Measurements from ENCODE around the gene ZNF598. TPM values are rescaled to one million over a fixed set of nuclear protein-coding genes. Genes with fewer than 3 reads are reported as not detected.

ZNF598 gene
- total RNA-seq, 4 donors from 2014 or later: 56.1 to 117 (median 86.5) TPM

DNA sequence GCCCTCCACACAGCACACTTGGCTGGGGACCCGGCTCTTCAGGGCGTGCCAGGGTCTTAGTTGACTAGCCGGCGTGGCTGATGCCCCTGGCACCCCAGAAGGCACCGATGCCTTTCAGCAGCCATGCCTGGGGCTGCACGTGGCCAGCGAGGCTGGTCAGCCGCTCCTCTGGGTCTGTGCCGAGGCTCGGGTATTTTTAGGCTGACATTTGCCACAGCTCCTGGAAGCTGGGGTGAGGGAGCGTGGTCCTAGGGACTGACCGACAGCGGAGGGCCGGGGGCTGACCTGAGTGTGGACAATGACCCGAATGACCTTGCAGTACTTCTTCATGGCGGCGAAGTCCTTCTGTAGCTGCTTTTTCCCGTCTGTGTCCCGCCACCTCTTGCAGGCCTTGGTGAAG lies 59.1 kb downstream of the ZNF598 start:
- no peak for TF ChIP-seq POLR2A (IDR thresholded peaks at IDR 0.05)
- TF ChIP-seq CTCF (IDR thresholded peaks at IDR 0.05): no peak
- 65 to 79% methylated on average over 15 to 19 of the region's 19 CpGs for WGBS, 2 donors
- intact Hi-C loops (cut with DNase I; ENCODE audit: low total_unique reads): loop anchor here (2.0 kb wide), 1 partner anchor 40 kb away; no protein-coding TSS in a partner anchor
- no peak overlapping the region for H3K4me3 ChIP-seq (ENCODE audit: low read depth, poor library complexity, severe bottlenecking)
- DNase-seq (ENCODE audit: low spot score in 2 of 2): no peak

DNA sequence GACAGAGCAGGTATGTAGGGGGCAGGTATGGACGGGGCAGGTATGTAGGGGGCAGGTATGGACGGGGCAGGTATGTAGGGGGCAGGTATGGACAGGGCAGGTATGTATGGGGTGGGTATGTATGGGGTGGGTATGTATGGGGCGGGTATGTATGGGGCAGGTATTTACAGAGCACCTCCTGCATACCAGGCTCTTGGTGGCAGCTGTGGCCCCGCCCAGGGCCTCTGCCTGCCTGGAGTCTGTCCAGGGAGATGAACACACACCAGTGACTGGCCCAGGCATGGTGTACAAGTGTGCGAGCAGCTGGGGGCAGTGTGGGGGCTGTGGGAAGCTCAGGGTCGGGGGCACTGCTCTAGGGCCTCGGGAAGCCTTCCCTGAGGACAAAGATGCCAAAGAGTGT lies 59.6 kb downstream of the ZNF598 start:
- no peak for TF ChIP-seq POLR2A (IDR thresholded peaks at IDR 0.05)
- TF ChIP-seq CTCF (IDR thresholded peaks at IDR 0.05): no peak
- no peak overlapping the region for H3K4me3 ChIP-seq (ENCODE audit: low read depth, poor library complexity, severe bottlenecking)

GRCh38 chr16:1949507-1949906 lies 60.1 kb downstream of the ZNF598 start:
- 75 to 81% methylated on average over 8 to 11 of the region's 11 CpGs for WGBS, 2 donors
- intact Hi-C loops (cut with DNase I; ENCODE audit: low total_unique reads): no loop called here
- no peak for DNase-seq (ENCODE audit: low spot score in 2 of 2)
- no peak overlapping the region for H3K4me3 ChIP-seq (ENCODE audit: low read depth, poor library complexity, severe bottlenecking)
- TF ChIP-seq CTCF (IDR thresholded peaks at IDR 0.05) (no peak), POLR2A (IDR thresholded peaks at IDR 0.05) (no peak)

More for the DNA sequence above, 59.6 kb downstream of the ZNF598 start:
- WGBS, 2 donors: 34 to 35% methylated on average over 7 of the region's 7 CpGs
- no peak for DNase-seq (ENCODE audit: low spot score in 2 of 2)
- intact Hi-C loops (cut with DNase I; ENCODE audit: low total_unique reads): loop anchor here (2.0 kb wide), 1 partner anchor 39 kb away; no protein-coding TSS in a partner anchor

Other genes with a start within 250 kb of the ZNF598 start
- gene NME3, start 238.3 kb downstream of the ZNF598 start, total RNA-seq: 10 to 100 TPM; 77.7 to 98.4 (median 85.8) TPM
- gene EME2, start 237.0 kb downstream of the ZNF598 start, total RNA-seq: 10 to 100 TPM in 3 of 4 donors, 1 to 10 TPM in 1; 7.6 to 22.3 (median 13.0) TPM
- gene MRPS34, start 236.7 kb downstream of the ZNF598 start, total RNA-seq: 100 to 1,000 TPM in 3 of 4 donors, 10 to 100 TPM in 1; 90.9 to 126 (median 105) TPM
- 100 to 1,000 TPM; 146 to 238 (median 172) TPM for gene SPSB3, start 227.2 kb downstream of the ZNF598 start, total RNA-seq
- gene NUBP2, start 226.9 kb downstream of the ZNF598 start, total RNA-seq: 100 to 1,000 TPM in 1 of 4 donors, 10 to 100 TPM in 3; 79.7 to 108 (median 91.3) TPM
- under 1 TPM; 0.59 to 0.69 (median 0.64) TPM for gene IGFALS, start 216.1 kb downstream of the ZNF598 start, total RNA-seq
- gene HAGH, start 183.0 kb downstream of the ZNF598 start, total RNA-seq: 100 to 1,000 TPM in 1 of 4 donors, 10 to 100 TPM in 3; 57.8 to 104 (median 89.0) TPM
- 10 to 100 TPM; 46.2 to 89.0 (median 62.3) TPM for gene FAHD1, start 182.6 kb downstream of the ZNF598 start, total RNA-seq
- under 1 TPM in 1 of 4 donors, not detected in 3; 0.42 TPM for gene MEIOB, start 137.7 kb downstream of the ZNF598 start, total RNA-seq
- 100 to 1,000 TPM; 103 to 153 (median 120) TPM for gene HS3ST6, start 91.4 kb downstream of the ZNF598 start, total RNA-seq
- gene MSRB1, start 66.6 kb downstream of the ZNF598 start, total RNA-seq: 10 to 100 TPM; 18.7 to 44.3 (median 31.7) TPM
- 1 to 10 TPM in 1 of 4 donors, not detected in 3; 1.6 TPM for gene RPL3L, start 55.1 kb downstream of the ZNF598 start, total RNA-seq
- 100 to 1,000 TPM; 183 to 245 (median 217) TPM for gene NDUFB10, start 50.3 kb downstream of the ZNF598 start, total RNA-seq
- 1,000 to 10,000 TPM; 2,603 to 4,441 (median 3,196) TPM for gene RPS2, start 45.0 kb downstream of the ZNF598 start, total RNA-seq
- gene RNF151, start 43.0 kb downstream of the ZNF598 start, total RNA-seq: not detected
- gene TBL3, start 37.8 kb downstream of the ZNF598 start, total RNA-seq: 100 to 1,000 TPM in 2 of 4 donors, 10 to 100 TPM in 2; 60.8 to 114 (median 83.7) TPM
- 1 to 10 TPM in 1 of 4 donors, under 1 TPM in 1, not detected in 2; 0.23 to 1.2 TPM for gene NOXO1, start 28.4 kb downstream of the ZNF598 start, total RNA-seq
- 10 to 100 TPM in 3 of 4 donors, 1 to 10 TPM in 1; 9.7 to 14.4 (median 11.6) TPM for gene GFER, start 25.6 kb downstream of the ZNF598 start, total RNA-seq
- 1 to 10 TPM in 1 of 4 donors, under 1 TPM in 2, not detected in 1; 0.72 to 1.1 (median 0.78) TPM for gene SYNGR3, start 19.9 kb downstream of the ZNF598 start, total RNA-seq
- gene NPW, start 10.0 kb upstream of the ZNF598 start, total RNA-seq: 1 to 10 TPM in 2 of 4 donors, under 1 TPM in 1, not detected in 1; 0.38 to 3.9 (median 1.6) TPM
- gene NHERF2, start 17.1 kb upstream of the ZNF598 start, total RNA-seq: 10 to 100 TPM; 11.9 to 30.6 (median 27.3) TPM
- 10 to 100 TPM in 3 of 4 donors, 1 to 10 TPM in 1; 5.8 to 29.9 (median 21.5) TPM for gene NTHL1, start 38.0 kb upstream of the ZNF598 start, total RNA-seq
- gene TSC2, start 38.2 kb upstream of the ZNF598 start, total RNA-seq: 100 to 1,000 TPM in 1 of 4 donors, 10 to 100 TPM in 3; 56.7 to 130 (median 65.1) TPM
- 100 to 1,000 TPM; 125 to 266 (median 192) TPM for gene PKD1, start 126.1 kb upstream of the ZNF598 start, total RNA-seq
- gene RAB26, start 138.8 kb upstream of the ZNF598 start, total RNA-seq: 1 to 10 TPM in 3 of 4 donors, not detected in 1; 1.6 to 2.9 (median 2.0) TPM
- gene TRAF7, start 146.0 kb upstream of the ZNF598 start, total RNA-seq: 10 to 100 TPM; 60.8 to 74.8 (median 68.9) TPM
- 1 to 10 TPM in 3 of 4 donors, under 1 TPM in 1; 0.71 to 2.2 (median 1.3) TPM for gene CASKIN1, start 186.8 kb upstream of the ZNF598 start, total RNA-seq
- 10 to 100 TPM; 43.8 to 69.4 (median 54.9) TPM for gene MLST8, start 195.6 kb upstream of the ZNF598 start, total RNA-seq
- gene BRICD5, start 201.0 kb upstream of the ZNF598 start, total RNA-seq: 1 to 10 TPM; 2.3 to 6.2 (median 2.5) TPM
- gene PGP, start 205.0 kb upstream of the ZNF598 start, total RNA-seq: 10 to 100 TPM in 3 of 4 donors, 1 to 10 TPM in 1; 9.6 to 19.4 (median 12.8) TPM
- 10 to 100 TPM; 50.3 to 85.8 (median 57.4) TPM for gene E4F1, start 213.8 kb upstream of the ZNF598 start, total RNA-seq
- gene DNASE1L2, start 226.6 kb upstream of the ZNF598 start, total RNA-seq: 10 to 100 TPM; 39.8 to 93.3 (median 55.0) TPM
- gene ECI1, start 241.8 kb upstream of the ZNF598 start, total RNA-seq: 10 to 100 TPM; 37.1 to 69.9 (median 54.5) TPM

Measured in lower leg skin (tissue), 4 donors.